Measurements from ENCODE around the gene CALCOCO2.

Gene CALCOCO2

DNA sequence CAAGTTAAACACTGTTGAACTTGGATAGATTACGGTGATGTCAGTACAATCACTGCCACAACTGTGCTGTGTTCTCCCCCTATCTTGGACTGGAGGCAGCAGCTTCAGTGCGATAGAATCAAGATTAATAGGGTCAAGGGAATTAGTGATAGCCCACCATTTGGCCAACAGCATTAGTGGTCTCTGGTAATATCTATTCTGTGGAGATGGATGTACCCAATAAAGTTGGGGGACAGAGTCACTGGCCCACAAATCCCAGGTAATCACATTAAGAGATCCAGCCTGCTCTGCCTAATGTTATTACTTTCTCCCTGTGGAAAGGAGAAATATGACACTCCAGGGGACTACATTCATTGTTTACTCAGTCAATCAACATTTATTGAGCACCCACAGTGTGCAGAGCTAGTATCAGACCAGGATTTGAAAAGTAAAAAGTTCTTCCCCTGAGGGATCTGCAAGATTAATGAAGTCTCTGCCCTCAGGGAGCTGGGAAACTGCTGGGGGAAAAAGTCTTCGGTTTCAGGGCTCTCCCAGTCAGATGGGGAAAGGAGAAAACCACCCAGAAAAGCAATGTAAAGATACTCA, 38.2 kb downstream of the CALCOCO2 start:
- Histone ChIP-seq H3K9me3 (ENCODE audit: low read length) (no peaks in the 10 kb centered on the region), H3K9ac (ENCODE audit: low read length) (no peak overlapping the region), H4K20me1 (ENCODE audit: insufficient read depth, low read length) (no peaks in the 10 kb centered on the region), H3K79me2 (ENCODE audit: insufficient read depth, low read length) (no peaks in the 10 kb centered on the region), H2AFZ (ENCODE audit: low read length) (no peak overlapping the region), H3K27ac (ENCODE audit: low read depth, low read length, poor library complexity, severe bottlenecking) (no peak overlapping the region), H3K4me1 (ENCODE audit: insufficient read depth, low read length, severe bottlenecking) (no peaks in the 10 kb centered on the region), H3K9me2 (ENCODE audit: low read depth, low read length) (no peaks in the 10 kb centered on the region), H3K36me3 (ENCODE audit: insufficient read depth, low read length) (no peaks in the 10 kb centered on the region), H3K4me2 (ENCODE audit: low read length) (no peak overlapping the region), H3F3A (ENCODE audit: insufficient read depth, low read length) (no peaks in the 10 kb centered on the region), H3K27me3 (ENCODE audit: insufficient read depth, low read length) (no peaks in the 10 kb centered on the region), H3K4me3 (ENCODE audit: low read depth, low read length, poor library complexity, severe bottlenecking) (no peak overlapping the region)
- TF ChIP-seq, protein P1, sequence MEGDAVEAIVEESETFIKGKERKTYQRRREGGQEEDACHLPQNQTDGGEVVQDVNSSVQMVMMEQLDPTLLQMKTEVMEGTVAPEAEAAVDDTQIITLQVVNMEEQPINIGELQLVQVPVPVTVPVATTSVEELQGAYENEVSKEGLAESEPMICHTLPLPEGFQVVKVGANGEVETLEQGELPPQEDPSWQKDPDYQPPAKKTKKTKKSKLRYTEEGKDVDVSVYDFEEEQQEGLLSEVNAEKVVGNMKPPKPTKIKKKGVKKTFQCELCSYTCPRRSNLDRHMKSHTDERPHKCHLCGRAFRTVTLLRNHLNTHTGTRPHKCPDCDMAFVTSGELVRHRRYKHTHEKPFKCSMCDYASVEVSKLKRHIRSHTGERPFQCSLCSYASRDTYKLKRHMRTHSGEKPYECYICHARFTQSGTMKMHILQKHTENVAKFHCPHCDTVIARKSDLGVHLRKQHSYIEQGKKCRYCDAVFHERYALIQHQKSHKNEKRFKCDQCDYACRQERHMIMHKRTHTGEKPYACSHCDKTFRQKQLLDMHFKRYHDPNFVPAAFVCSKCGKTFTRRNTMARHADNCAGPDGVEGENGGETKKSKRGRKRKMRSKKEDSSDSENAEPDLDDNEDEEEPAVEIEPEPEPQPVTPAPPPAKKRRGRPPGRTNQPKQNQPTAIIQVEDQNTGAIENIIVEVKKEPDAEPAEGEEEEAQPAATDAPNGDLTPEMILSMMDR (IDR thresholded peaks at IDR 0.05; ENCODE audit: low read length): no peak
- TF ChIP-seq EZH2 (IDR thresholded peaks at IDR 0.05; ENCODE audit: borderline replicate concordance, low read length): no peak

DNA sequence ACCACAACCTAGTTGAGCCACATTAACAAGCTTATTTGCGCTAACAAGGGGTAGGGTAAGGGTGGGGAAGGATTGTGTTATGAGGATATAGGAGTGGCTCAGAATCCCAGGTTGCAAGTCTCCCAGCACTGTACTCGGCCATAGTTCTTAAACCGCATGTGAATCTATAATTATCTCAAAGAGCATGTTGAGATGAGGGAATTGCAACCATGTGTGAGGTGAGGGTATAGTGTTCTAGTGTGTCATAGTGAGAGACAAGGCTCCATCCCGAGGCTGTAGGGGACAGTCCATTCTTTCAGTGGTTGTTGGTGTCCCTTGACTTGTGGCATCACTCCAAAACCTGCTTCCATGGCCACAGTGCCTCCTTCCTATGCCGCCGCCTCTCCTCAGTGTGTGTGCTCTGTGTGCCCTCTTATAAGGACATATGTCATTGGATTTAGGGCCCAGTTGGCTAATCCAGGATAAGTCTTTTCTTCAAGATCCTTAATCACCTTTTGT, 39.0 kb downstream of the CALCOCO2 start:
- H3K79me2 ChIP-seq (ENCODE audit: insufficient read depth, low read length): no peaks in the 10 kb centered on the region
- H3K27ac ChIP-seq (ENCODE audit: low read depth, low read length, poor library complexity, severe bottlenecking): no peak overlapping the region
- TF ChIP-seq EZH2 (IDR thresholded peaks at IDR 0.05; ENCODE audit: borderline replicate concordance, low read length): no peak
- TF ChIP-seq, protein P1 (IDR thresholded peaks at IDR 0.05; ENCODE audit: low read length): no peak
- H3K9me2 ChIP-seq (ENCODE audit: low read depth, low read length): no peaks in the 10 kb centered on the region
- H4K20me1 ChIP-seq (ENCODE audit: insufficient read depth, low read length): no peaks in the 10 kb centered on the region
- H3K27me3 ChIP-seq (ENCODE audit: insufficient read depth, low read length): no peaks in the 10 kb centered on the region
- H3K9ac ChIP-seq (ENCODE audit: low read length): no peak overlapping the region
- no peaks in the 10 kb centered on the region for H3F3A ChIP-seq (ENCODE audit: insufficient read depth, low read length)
- no peak overlapping the region for H3K4me3 ChIP-seq (ENCODE audit: low read depth, low read length, poor library complexity, severe bottlenecking)
- no peak overlapping the region for H2AFZ ChIP-seq (ENCODE audit: low read length)
- no peak overlapping the region for H3K4me2 ChIP-seq (ENCODE audit: low read length)
- no peaks in the 10 kb centered on the region for H3K36me3 ChIP-seq (ENCODE audit: insufficient read depth, low read length)
- H3K4me1 ChIP-seq (ENCODE audit: insufficient read depth, low read length, severe bottlenecking): no peaks in the 10 kb centered on the region
- H3K9me3 ChIP-seq (ENCODE audit: low read length): no peaks in the 10 kb centered on the region

DNA sequence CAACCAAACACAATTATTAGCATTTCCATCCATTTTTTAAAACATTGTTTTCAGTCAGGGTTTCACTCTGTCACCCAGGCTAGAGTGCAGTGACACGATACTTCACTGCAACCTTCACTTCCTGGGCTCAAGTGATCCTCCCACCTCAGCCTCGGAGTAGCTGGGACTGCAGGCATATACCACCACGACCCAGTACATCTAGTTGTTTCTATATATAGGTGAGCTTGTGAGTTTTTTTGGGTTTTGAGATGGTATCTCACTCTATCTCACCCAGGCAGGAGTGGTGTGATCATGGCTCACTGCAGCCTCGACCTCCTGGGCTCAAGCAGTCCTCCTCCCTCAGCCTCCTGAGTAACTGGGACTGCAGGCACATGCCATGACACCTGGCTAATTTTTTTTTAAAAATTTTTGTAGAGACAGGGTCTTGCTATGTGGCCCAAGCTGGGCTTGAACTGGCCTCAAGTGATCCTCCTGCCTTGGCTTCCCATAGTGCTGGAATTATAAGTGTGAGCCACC, 40.3 kb downstream of the CALCOCO2 start:
- TF ChIP-seq, protein P1 (IDR thresholded peaks at IDR 0.05; ENCODE audit: low read length): no peak
- TF ChIP-seq EZH2 (IDR thresholded peaks at IDR 0.05; ENCODE audit: borderline replicate concordance, low read length): no peak
- H3F3A ChIP-seq (ENCODE audit: insufficient read depth, low read length): no peaks in the 10 kb centered on the region
- no peaks in the 10 kb centered on the region for H4K20me1 ChIP-seq (ENCODE audit: insufficient read depth, low read length)
- no peaks in the 10 kb centered on the region for H3K9me3 ChIP-seq (ENCODE audit: low read length)
- H3K4me1 ChIP-seq (ENCODE audit: insufficient read depth, low read length, severe bottlenecking): no peaks in the 10 kb centered on the region
- no peak overlapping the region for H3K9ac ChIP-seq (ENCODE audit: low read length)
- H3K27me3 ChIP-seq (ENCODE audit: insufficient read depth, low read length): no peaks in the 10 kb centered on the region
- H3K4me3 ChIP-seq (ENCODE audit: low read depth, low read length, poor library complexity, severe bottlenecking): no peak overlapping the region
- H3K36me3 ChIP-seq (ENCODE audit: insufficient read depth, low read length): no peaks in the 10 kb centered on the region
- no peak overlapping the region for H3K27ac ChIP-seq (ENCODE audit: low read depth, low read length, poor library complexity, severe bottlenecking)
- H3K9me2 ChIP-seq (ENCODE audit: low read depth, low read length): no peaks in the 10 kb centered on the region
- no peak overlapping the region for H2AFZ ChIP-seq (ENCODE audit: low read length)
- no peak overlapping the region for H3K4me2 ChIP-seq (ENCODE audit: low read length)
- no peaks in the 10 kb centered on the region for H3K79me2 ChIP-seq (ENCODE audit: insufficient read depth, low read length)
